T-helper 2 cell treated with Interferon-gamma antibody and Interleukin-4, amounts not matched to agents 100 ng/mL and 5 ng/mL, for 36 hours (primary cell): Measurements from ENCODE around the gene PRR23E. TPM values are rescaled to one million over a fixed set of nuclear protein-coding genes. Genes with fewer than 3 reads are reported as not detected.

ENCODE experiments used
- intact Hi-C: fragments of 100-400 bp; cut with micrococcal nuclease; formaldehyde crosslinking; loops from one replicate; pipeline ENCODE4 v1.15.1; 2023
- total RNA-seq: library from RNA; stranded (reverse); gene quantifications from 2 replicates; pipeline ENCODE4 v1.2.3, GENCODE V29; 2022

Gene PRR23E
- total RNA-seq, result not detected in 2 replicates

GRCh38 chr3:127192576-127193232 is at the start of gene PRR23E:
TSS of gene PRR23E (plus strand) at chr3:127193131. CDS start at chr3:127196686, 3,555 bp downstream.
- intact Hi-C loops, result no loop called here

- intact Hi-C loops, result no loop called here
These were observed 49.8 kb upstream of the PRR23E start for GRCh38 chr3:127143172-127143571.

GRCh38 chr3:127144631-127145030 is 48.3 kb upstream of the PRR23E start:
- intact Hi-C loops, result no loop called here

- intact Hi-C loops, result no loop called here
These were observed 47.7 kb upstream of the PRR23E start for GRCh38 chr3:127145266-127145665.

- intact Hi-C loops, result no loop called here
These were observed 45.5 kb upstream of the PRR23E start for GRCh38 chr3:127147291-127147885.

- intact Hi-C loops, result no loop called here
These were observed 43.2 kb upstream of the PRR23E start for GRCh38 chr3:127149621-127150310.

GRCh38 chr3:127150513-127151250 is 42.2 kb upstream of the PRR23E start:
- intact Hi-C loops, result no loop called here

- intact Hi-C loops, result no loop called here
These were observed 41.7 kb upstream of the PRR23E start for GRCh38 chr3:127151251-127151564.

GRCh38 chr3:127151992-127152650 is 40.8 kb upstream of the PRR23E start:
- intact Hi-C loops, result no loop called here

- intact Hi-C loops, result no loop called here
These were observed 40.0 kb upstream of the PRR23E start for GRCh38 chr3:127152684-127153505.

GRCh38 chr3:127153506-127153815 is 39.5 kb upstream of the PRR23E start:
- intact Hi-C loops, result no loop called here

- intact Hi-C loops, result no loop called here
These were observed 36.4 kb upstream of the PRR23E start for GRCh38 chr3:127156338-127157050.

GRCh38 chr3:127157171-127157828 is 35.6 kb upstream of the PRR23E start:
- intact Hi-C loops, result no loop called here

GRCh38 chr3:127158614-127159229 is 34.2 kb upstream of the PRR23E start:
- intact Hi-C loops, result no loop called here

GRCh38 chr3:127159543-127159942 is 33.4 kb upstream of the PRR23E start:
- intact Hi-C loops, result no loop called here

GRCh38 chr3:127161236-127161635 is 31.7 kb upstream of the PRR23E start:
- intact Hi-C loops, result no loop called here

GRCh38 chr3:127161973-127162579 is 30.9 kb upstream of the PRR23E start:
- intact Hi-C loops, result no loop called here

- intact Hi-C loops, result no loop called here
These were observed 29.8 kb upstream of the PRR23E start for GRCh38 chr3:127162947-127163645.
